H1 (cell line): ENCODE measurements around the gene TASP1. TPM values are rescaled to one million over a fixed set of nuclear protein-coding genes. Genes with fewer than 3 reads are reported as not detected.

Experiments used
- POLR2A ChIP-seq, 2 experiments: IDR thresholded peaks; 1 replicate in 1 of 2; 2 replicates in 1 of 2; pipeline ENCODE4 v1.6.1; 2011; ENCODE audit warnings: low read depth in 2 of 2, low read length in 2 of 2, mild to moderate bottlenecking in 2 of 2; ENCODE audit errors: control extremely low read depth in 1 of 2
- TAF1 ChIP-seq: IDR thresholded peaks from 2 replicates; pipeline ENCODE4 v1.6.1; 2011; ENCODE audit warnings: mild to moderate bottlenecking, low read depth, low read length
- polyA plus RNA-seq, 7 experiments: library from polyadenylated mRNA; depleted of rRNA in 3 of 7; stranded (reverse) in 5 of 7; unstranded in 2 of 7; fragments of >200 nt in 5 of 7; fragments of 200-250 nt in 2 of 7; gene quantifications; 1 replicate in 5 of 7; 2 replicates in 1 of 7; 4 replicates in 1 of 7; pipeline versions ENCODE4 v1.2.1 to v1.2.3, GENCODE V29; 2011 to 2013; ENCODE audit warnings: missing spikeins in 2 of 7, mixed read lengths in 2 of 7
- total RNA-seq: library from RNA; stranded (reverse); fragmentation: NEBNext Ultra II Directional; extraction: Animal tissue kit (Norgen Biotek cat#: 25700); gene quantifications from 2 replicates; pipeline ENCODE4 v1.2.1, GENCODE V29; 2021
- TF ChIP-seq, protein P1 (sequence below): IDR thresholded peaks from 2 replicates; pipeline ENCODE4 v1.6.1; 2011; ENCODE audit warnings: low read depth, mild to moderate bottlenecking, low read length; ENCODE audit not compliant: insufficient read depth

The TASP1 gene
- total and polyA plus RNA-seq, 2 of the 8 experiments (the other 6 are each of a cell fraction or from before 2014, with no cell fraction given), result 4.5 to 10.9 TPM

GRCh38 chr20:13402171-13402760, 236.5 kb downstream of the TASP1 start (continued):
- TF ChIP-seq, protein P1, sequence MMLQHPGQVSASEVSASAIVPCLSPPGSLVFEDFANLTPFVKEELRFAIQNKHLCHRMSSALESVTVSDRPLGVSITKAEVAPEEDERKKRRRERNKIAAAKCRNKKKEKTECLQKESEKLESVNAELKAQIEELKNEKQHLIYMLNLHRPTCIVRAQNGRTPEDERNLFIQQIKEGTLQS, result no peak
- TF ChIP-seq POLR2A (IDR thresholded peaks at IDR 0.05; ENCODE audit: control extremely low read depth in 1 of 2, low read depth in 2 of 2, low read length in 2 of 2), result no peak
- TF ChIP-seq TAF1, result no peak
